MM.1S (cell line): Measurements from ENCODE around the gene CORO1C.

Source experiments
- DNase-seq: peaks from one replicate; pipeline ENCODE4 v3.0.0-alpha.2; 2015
- H2AFZ ChIP-seq: fragments of 300-600 bp; sonication (generic); 2 replicates; pipeline ENCODE4 v1.6.0; 2016; ENCODE audit warnings: antibody characterized with exemption, low read length
- H3F3A ChIP-seq: fragments of 300-600 bp; sonication (generic); 2 replicates; pipeline ENCODE4 v1.6.1; 2016; ENCODE audit warnings: mild to moderate bottlenecking, antibody characterized with exemption, low read length, moderate library complexity, mixed read lengths; ENCODE audit not compliant: insufficient read depth
- H3K27ac ChIP-seq: fragments of 300-600 bp; sonication (generic); 2 replicates; pipeline ENCODE4 v1.5.1; 2016; ENCODE audit warnings: mild to moderate bottlenecking, low read length
- H3K27me3 ChIP-seq: fragments of 300-600 bp; sonication (generic); replicated peaks from 2 replicates; pipeline ENCODE4 v1.6.0; 2016; ENCODE audit warnings: low read length; ENCODE audit not compliant: insufficient read depth
- H3K36me3 ChIP-seq: fragments of 300-600 bp; sonication (generic); replicated peaks from 2 replicates; pipeline ENCODE4 v1.6.1; 2016; ENCODE audit warnings: mild to moderate bottlenecking, low read length, mixed read lengths; ENCODE audit not compliant: insufficient read depth
- H3K4me1 ChIP-seq: fragments of 300-600 bp; sonication (generic); 2 replicates; pipeline ENCODE4 v1.6.1; 2016; ENCODE audit warnings: low read length, mixed read lengths
- H3K4me2 ChIP-seq: fragments of 300-600 bp; sonication (generic); 2 replicates; pipeline ENCODE4 v1.6.0; 2016; ENCODE audit warnings: low read depth, low read length
- H3K4me3 ChIP-seq: fragments of 300-600 bp; sonication (generic); 2 replicates; pipeline ENCODE4 v1.5.1; 2016; ENCODE audit warnings: low read length, mixed read lengths
- H3K79me2 ChIP-seq: fragments of 300-600 bp; sonication (generic); 2 replicates; pipeline ENCODE4 v1.6.1; 2016; ENCODE audit warnings: mixed run types, low read length, mixed read lengths
- H3K9ac ChIP-seq: fragments of 300-600 bp; sonication (generic); 2 replicates; pipeline ENCODE4 v1.6.1; 2016; ENCODE audit warnings: low read length, mixed read lengths
- H3K9me2 ChIP-seq: fragments of 300-600 bp; sonication (generic); replicated peaks from 2 replicates; pipeline ENCODE4 v1.6.1; 2016; ENCODE audit warnings: mild to moderate bottlenecking, low read length, mixed read lengths; ENCODE audit not compliant: insufficient read depth
- H3K9me3 ChIP-seq: fragments of 300-600 bp; sonication (generic); replicated peaks from 2 replicates; pipeline ENCODE4 v1.6.1; 2016; ENCODE audit warnings: mild to moderate bottlenecking, low read length, mixed read lengths; ENCODE audit not compliant: insufficient read depth
- H4K20me1 ChIP-seq: fragments of 300-600 bp; sonication (generic); 2 replicates; pipeline ENCODE4 v1.6.1; 2016; ENCODE audit warnings: mild to moderate bottlenecking, low read length, moderate library complexity, mixed read lengths; ENCODE audit not compliant: insufficient read depth
- CTCF ChIP-seq: fragments of 300-600 bp; sonication (generic); IDR thresholded peaks from 2 replicates; pipeline ENCODE4 v1.5.1; 2016; ENCODE audit warnings: antibody characterized with exemption, low read length, mixed read lengths
- EZH2 ChIP-seq: fragments of 300-600 bp; sonication (generic); optimal IDR thresholded peaks from 2 replicates; pipeline ENCODE3; 2017; ENCODE audit warnings: low read depth, mild to moderate bottlenecking, antibody characterized with exemption, low read length, mixed read lengths
- EZH2phosphoT487 ChIP-seq: fragments of 300-600 bp; sonication (generic); IDR thresholded peaks from 2 replicates; pipeline ENCODE4 v1.6.1; 2018; ENCODE audit warnings: antibody characterized with exemption, low read length

Gene CORO1C

GRCh38 chr12:108676707-108677106, 54.6 kb downstream of the CORO1C start:
- no peak for DNase-seq
- peaks cover 84% of the 10 kb centered on the region for H3K79me2 ChIP-seq
- H3K9ac ChIP-seq: no peak overlapping the region

GRCh38 chr12:108675792-108676191, 55.5 kb downstream of the CORO1C start:
- Histone ChIP-seq H3K79me2 (peaks cover 84% of the 10 kb centered on the region), H3K9me2 (no peaks in the 10 kb centered on the region), H3F3A (peaks cover 24% of the 10 kb centered on the region), H3K4me2 (no peak overlapping the region), H3K9ac (no peak overlapping the region), H3K36me3 (peaks cover 10% of the 10 kb centered on the region; the same call in 1 of the 2 replicates), H3K27ac (no peak overlapping the region), H3K4me3 (no peak overlapping the region), H3K27me3 (no peaks in the 10 kb centered on the region), H3K9me3 (no peaks in the 10 kb centered on the region), H4K20me1 (no peaks in the 10 kb centered on the region), H3K4me1 (peaks cover 24% of the 10 kb centered on the region), H2AFZ (no peak overlapping the region)
- TF ChIP-seq EZH2 (no peak), CTCF (no peak), EZH2phosphoT487 (no peak)
- no peak for DNase-seq

More at GRCh38 chr12:108676707-108677106, 54.6 kb downstream of the CORO1C start:
- H3K27ac ChIP-seq: no peak overlapping the region
- H3K36me3 ChIP-seq: peaks cover 10% of the 10 kb centered on the region; the same call in 1 of the 2 replicates
- H3K4me1 ChIP-seq: peaks cover 33% of the 10 kb centered on the region
- no peaks in the 10 kb centered on the region for H4K20me1 ChIP-seq
- no peaks in the 10 kb centered on the region for H3K27me3 ChIP-seq
- H3K4me2 ChIP-seq: no peak overlapping the region
- no peak overlapping the region for H2AFZ ChIP-seq
- no peak overlapping the region for H3K4me3 ChIP-seq
- H3F3A ChIP-seq: peaks cover 29% of the 10 kb centered on the region
- no peaks in the 10 kb centered on the region for H3K9me3 ChIP-seq
- TF ChIP-seq CTCF (no peak), EZH2 (no peak), EZH2phosphoT487 (no peak)
- H3K9me2 ChIP-seq: no peaks in the 10 kb centered on the region

GRCh38 chr12:108672054-108672453, 59.3 kb downstream of the CORO1C start:
- H2AFZ ChIP-seq: no peak overlapping the region
- H3K27ac ChIP-seq: no peak overlapping the region
- H4K20me1 ChIP-seq: no peaks in the 10 kb centered on the region
- H3K9ac ChIP-seq: no peak overlapping the region
- no peaks in the 10 kb centered on the region for H3K9me3 ChIP-seq
- TF ChIP-seq CTCF (no peak), EZH2 (no peak), EZH2phosphoT487 (no peak)
- 0 out of 2 replicates have a peak, but pooled peaks cover 3% of the 10 kb centered on the region for H3K36me3 ChIP-seq
- no peak overlapping the region for H3K4me3 ChIP-seq
- no peak overlapping the region for H3K4me2 ChIP-seq
- peaks cover 95% of the 10 kb centered on the region for H3K79me2 ChIP-seq
- H3F3A ChIP-seq: peaks cover 10% of the 10 kb centered on the region
- DNase-seq: no peak
- no peaks in the 10 kb centered on the region for H3K9me2 ChIP-seq
- peaks cover 16% of the 10 kb centered on the region for H3K4me1 ChIP-seq
- H3K27me3 ChIP-seq: no peaks in the 10 kb centered on the region
